SK-N-SH treated with all-trans-retinoic acid at 6 μM for 48 hours (cell line): Measurements from ENCODE around the gene GPR34.

ENCODE experiments used
- ARNTL ChIP-seq: fragments of 450-650 bp; formaldehyde crosslinking; IDR thresholded peaks from 2 replicates; pipeline ENCODE4 v1.5.0; 2020; ENCODE audit warnings: low read depth, mild to moderate bottlenecking, moderate library complexity, borderline replicate concordance
- BACH2 ChIP-seq: fragments of 250-450 bp; sonication (Bioruptor Pico); IDR thresholded peaks from 2 replicates; pipeline ENCODE4 v1.9.0; 2021; ENCODE audit warnings: mild to moderate bottlenecking, borderline replicate concordance
- CSDC2 ChIP-seq: fragments of 250-450 bp; sonication (Bioruptor Pico); IDR thresholded peaks from 2 replicates; pipeline ENCODE4 v1.5.0; 2020; ENCODE audit warnings: mild to moderate bottlenecking, moderate library complexity
- ESRRG ChIP-seq: fragments of 250-450 bp; sonication (Bioruptor Pico); IDR thresholded peaks from 2 replicates; pipeline ENCODE4 v1.6.1; 2021; ENCODE audit warnings: mild to moderate bottlenecking
- GLIS3 ChIP-seq: fragments of 250-450 bp; sonication (Bioruptor Pico); IDR thresholded peaks from 2 replicates; pipeline ENCODE4 v1.5.0; 2020; ENCODE audit warnings: mild to moderate bottlenecking, moderate library complexity
- PPARA ChIP-seq: fragments of 250-450 bp; sonication (Bioruptor Pico); IDR thresholded peaks from 2 replicates; pipeline ENCODE4 v1.5.0; 2020; ENCODE audit warnings: mild to moderate bottlenecking, borderline replicate concordance
- RARB ChIP-seq: fragments of 250-450 bp; sonication (Bioruptor Pico); IDR thresholded peaks from 2 replicates; pipeline ENCODE4 v1.8.0; 2021; ENCODE audit warnings: mild to moderate bottlenecking, moderate library complexity
- SNAI2 ChIP-seq: fragments of 250-450 bp; sonication (Bioruptor Pico); IDR thresholded peaks from 2 replicates; pipeline ENCODE4 v1.5.0; 2020; ENCODE audit warnings: mild to moderate bottlenecking, moderate library complexity
- ZC3H10 ChIP-seq: fragments of 250-450 bp; sonication (Bioruptor Pico); IDR thresholded peaks from 2 replicates; pipeline ENCODE4 v1.5.1; 2021; ENCODE audit warnings: mild to moderate bottlenecking, moderate library complexity
- ZFP3 ChIP-seq: fragments of 250-450 bp; sonication (Bioruptor Pico); IDR thresholded peaks from 2 replicates; pipeline ENCODE4 v1.5.0; 2020; ENCODE audit warnings: mild to moderate bottlenecking, moderate library complexity
- ZFP30 ChIP-seq: fragments of 450-650 bp; formaldehyde crosslinking; IDR thresholded peaks from 2 replicates; pipeline ENCODE4 v1.5.0; 2022; ENCODE audit warnings: mild to moderate bottlenecking, moderate library complexity
- TF ChIP-seq, protein P1 (sequence below): fragments of 250-450 bp; sonication (Bioruptor Pico); IDR thresholded peaks from 2 replicates; pipeline ENCODE4 v1.8.0; 2020; ENCODE audit warnings: mild to moderate bottlenecking, moderate library complexity, borderline replicate concordance
- TF ChIP-seq, protein P2 (sequence below): fragments of 250-450 bp; sonication (Bioruptor Pico); IDR thresholded peaks from 2 replicates; pipeline ENCODE4 v1.5.1; 2020; ENCODE audit warnings: low read depth, mild to moderate bottlenecking, moderate library complexity
- TF ChIP-seq, protein P3 (sequence below): fragments of 250-450 bp; sonication (Bioruptor Pico); IDR thresholded peaks from 2 replicates; pipeline ENCODE4 v1.5.1; 2021; ENCODE audit warnings: mild to moderate bottlenecking, moderate library complexity

DNA sequence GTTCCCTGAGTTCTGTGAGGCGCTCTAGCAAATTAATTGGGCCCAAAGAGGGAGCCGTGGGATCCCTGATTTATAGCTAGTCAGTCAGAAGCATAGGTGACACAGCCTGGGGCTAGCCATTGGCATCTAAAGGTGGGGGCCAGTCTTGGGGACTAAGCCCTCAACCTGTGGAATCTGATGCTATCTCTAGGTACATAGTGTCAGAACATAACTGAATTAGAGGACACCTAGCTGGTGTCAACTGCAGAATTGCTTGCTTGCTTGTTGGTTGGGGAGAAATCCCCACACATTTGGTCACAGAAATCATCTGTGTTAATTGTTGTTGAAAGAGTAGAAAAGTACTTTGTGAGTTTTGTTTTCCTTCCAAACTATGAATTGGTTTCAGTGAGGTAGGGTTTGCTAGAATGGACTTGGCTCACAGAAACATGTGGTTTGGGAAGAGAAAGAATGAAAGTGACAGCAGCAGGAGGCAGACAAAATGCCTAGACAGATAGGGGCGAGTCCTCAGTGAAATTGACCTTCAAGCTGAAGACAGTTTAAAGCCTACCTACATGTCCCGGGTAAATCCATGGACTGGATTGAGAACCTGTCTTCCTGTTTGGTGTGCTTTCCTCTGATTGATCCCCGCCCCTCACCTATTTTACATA, 22.4 kb downstream of the GPR34 start:
- TF ChIP-seq ESRRG (CRISPR knock-in tag) (no peak), ZC3H10 (CRISPR knock-in tag) (no peak), ZFP3 (CRISPR knock-in tag) (no peak), GLIS3 (CRISPR knock-in tag) (no peak), RARB (CRISPR knock-in tag) (no peak), BACH2 (CRISPR knock-in tag) (no peak), ARNTL (CRISPR knock-in tag) (no peak), ZFP30 (no peak), SNAI2 (CRISPR knock-in tag) (no peak), CSDC2 (CRISPR knock-in tag) (no peak), PPARA (CRISPR knock-in tag) (no peak)
- TF ChIP-seq, protein P1, sequence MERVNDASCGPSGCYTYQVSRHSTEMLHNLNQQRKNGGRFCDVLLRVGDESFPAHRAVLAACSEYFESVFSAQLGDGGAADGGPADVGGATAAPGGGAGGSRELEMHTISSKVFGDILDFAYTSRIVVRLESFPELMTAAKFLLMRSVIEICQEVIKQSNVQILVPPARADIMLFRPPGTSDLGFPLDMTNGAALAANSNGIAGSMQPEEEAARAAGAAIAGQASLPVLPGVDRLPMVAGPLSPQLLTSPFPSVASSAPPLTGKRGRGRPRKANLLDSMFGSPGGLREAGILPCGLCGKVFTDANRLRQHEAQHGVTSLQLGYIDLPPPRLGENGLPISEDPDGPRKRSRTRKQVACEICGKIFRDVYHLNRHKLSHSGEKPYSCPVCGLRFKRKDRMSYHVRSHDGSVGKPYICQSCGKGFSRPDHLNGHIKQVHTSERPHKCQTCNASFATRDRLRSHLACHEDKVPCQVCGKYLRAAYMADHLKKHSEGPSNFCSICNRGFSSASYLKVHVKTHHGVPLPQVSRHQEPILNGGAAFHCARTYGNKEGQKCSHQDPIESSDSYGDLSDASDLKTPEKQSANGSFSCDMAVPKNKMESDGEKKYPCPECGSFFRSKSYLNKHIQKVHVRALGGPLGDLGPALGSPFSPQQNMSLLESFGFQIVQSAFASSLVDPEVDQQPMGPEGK = no peak
- TF ChIP-seq, protein P2, sequence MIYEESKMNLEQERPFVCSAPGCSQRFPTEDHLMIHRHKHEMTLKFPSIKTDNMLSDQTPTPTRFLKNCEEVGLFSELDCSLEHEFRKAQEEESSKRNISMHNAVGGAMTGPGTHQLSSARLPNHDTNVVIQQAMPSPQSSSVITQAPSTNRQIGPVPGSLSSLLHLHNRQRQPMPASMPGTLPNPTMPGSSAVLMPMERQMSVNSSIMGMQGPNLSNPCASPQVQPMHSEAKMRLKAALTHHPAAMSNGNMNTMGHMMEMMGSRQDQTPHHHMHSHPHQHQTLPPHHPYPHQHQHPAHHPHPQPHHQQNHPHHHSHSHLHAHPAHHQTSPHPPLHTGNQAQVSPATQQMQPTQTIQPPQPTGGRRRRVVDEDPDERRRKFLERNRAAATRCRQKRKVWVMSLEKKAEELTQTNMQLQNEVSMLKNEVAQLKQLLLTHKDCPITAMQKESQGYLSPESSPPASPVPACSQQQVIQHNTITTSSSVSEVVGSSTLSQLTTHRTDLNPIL = no peak
- TF ChIP-seq, protein P3, sequence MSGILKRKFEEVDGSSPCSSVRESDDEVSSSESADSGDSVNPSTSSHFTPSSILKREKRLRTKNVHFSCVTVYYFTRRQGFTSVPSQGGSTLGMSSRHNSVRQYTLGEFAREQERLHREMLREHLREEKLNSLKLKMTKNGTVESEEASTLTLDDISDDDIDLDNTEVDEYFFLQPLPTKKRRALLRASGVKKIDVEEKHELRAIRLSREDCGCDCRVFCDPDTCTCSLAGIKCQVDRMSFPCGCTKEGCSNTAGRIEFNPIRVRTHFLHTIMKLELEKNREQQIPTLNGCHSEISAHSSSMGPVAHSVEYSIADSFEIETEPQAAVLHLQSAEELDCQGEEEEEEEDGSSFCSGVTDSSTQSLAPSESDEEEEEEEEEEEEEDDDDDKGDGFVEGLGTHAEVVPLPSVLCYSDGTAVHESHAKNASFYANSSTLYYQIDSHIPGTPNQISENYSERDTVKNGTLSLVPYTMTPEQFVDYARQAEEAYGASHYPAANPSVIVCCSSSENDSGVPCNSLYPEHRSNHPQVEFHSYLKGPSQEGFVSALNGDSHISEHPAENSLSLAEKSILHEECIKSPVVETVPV (CRISPR knock-in tag) = no peak
